GM10847 (cell line): ENCODE measurements around the gene RPTOR.

ENCODE experiments used
- POLR2A ChIP-seq: IDR thresholded peaks from 2 replicates; pipeline ENCODE4 v1.6.1; 2011; ENCODE audit not compliant: insufficient read length; ENCODE audit errors: extremely low read depth

The RPTOR gene

DNA sequence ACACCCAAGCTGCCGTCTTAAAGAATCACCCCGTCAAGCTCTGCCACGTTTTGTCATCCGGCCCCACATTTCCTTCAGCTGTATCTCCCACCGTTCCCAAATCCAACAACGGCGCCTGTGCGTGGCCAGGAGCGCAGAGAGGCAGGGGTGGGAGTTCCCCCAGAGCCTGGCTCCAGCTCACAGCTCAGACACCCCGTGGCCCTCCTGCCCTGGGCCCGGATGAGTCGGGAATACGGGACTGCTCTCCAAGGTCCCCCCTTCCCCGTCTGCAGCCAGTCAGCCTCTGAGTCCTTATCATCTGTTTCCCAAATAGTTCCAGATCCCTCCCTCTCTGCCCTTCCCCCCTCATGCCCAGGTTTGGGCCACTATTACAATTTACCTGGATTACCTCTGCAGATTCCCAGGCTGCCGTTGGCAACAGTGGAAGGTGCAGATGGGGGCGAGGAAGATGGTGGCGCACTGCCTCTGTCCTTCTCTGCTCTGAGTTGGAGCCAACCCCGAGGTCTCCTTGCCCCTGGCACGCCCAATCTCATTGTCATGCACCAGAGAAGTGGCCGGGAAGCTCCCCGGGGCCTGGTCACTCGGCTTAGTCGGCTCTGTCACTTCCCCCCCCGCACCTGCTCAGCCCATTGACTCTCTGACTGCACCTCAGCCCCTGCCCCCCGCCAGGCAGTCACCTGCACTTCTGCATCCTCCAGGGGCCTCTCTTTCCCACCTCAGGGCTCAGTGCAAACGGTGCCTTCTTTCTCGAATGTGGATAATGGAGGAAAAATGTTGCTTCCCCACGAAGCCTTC, 18.3 kb upstream of the RPTOR start:
- TF ChIP-seq POLR2A = no peak

DNA sequence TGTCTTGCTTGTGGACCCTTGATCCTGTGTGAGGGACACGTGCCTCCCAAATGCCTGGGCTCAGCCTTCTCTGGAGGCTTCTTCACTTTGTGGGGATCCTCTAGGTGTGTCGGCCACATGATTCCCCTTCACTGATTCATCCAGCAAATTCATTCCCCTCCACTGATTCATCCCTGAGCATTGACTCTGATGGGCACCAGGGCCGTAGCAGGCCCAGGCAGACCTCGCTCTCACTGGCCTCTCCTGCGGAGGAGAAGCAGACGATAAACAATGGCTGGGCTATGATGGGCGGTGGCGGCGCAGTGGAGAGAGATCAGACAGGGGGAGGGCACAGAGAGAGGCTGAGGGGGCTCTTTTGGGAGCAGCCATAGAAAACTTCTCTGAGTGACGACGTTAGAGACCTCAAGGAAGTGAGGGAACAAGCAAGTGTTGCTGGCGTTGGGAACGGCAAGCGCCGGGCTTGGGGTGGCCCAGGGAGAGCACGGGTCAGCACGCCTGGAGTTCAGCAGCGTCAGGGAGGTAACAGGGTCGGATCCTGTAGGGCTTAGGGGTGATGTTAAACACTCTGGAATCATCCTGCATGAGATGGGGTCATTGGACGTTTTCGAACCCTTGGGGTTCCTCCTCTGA, 17.5 kb upstream of the RPTOR start:
- no peak for TF ChIP-seq POLR2A

DNA sequence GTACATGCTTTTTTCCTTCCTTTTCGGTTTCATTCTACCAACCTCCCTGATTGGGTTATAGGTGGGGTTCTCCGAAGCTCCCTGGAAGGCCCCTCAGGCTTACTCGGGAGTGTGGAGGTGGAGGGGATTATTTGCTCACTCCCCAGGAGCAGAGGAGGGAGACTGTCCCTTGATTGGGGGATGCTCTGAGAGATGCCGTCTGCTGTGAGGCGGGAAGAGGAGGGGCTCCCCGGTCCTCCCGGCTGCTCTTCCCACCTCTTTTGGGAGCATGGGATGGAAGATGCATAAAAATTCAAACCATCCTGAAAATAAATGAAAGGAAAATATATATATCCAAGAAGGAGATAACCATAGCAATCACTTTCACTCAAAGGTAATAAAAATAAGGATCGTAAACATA, 16.1 kb upstream of the RPTOR start:
- no peak for TF ChIP-seq POLR2A

DNA sequence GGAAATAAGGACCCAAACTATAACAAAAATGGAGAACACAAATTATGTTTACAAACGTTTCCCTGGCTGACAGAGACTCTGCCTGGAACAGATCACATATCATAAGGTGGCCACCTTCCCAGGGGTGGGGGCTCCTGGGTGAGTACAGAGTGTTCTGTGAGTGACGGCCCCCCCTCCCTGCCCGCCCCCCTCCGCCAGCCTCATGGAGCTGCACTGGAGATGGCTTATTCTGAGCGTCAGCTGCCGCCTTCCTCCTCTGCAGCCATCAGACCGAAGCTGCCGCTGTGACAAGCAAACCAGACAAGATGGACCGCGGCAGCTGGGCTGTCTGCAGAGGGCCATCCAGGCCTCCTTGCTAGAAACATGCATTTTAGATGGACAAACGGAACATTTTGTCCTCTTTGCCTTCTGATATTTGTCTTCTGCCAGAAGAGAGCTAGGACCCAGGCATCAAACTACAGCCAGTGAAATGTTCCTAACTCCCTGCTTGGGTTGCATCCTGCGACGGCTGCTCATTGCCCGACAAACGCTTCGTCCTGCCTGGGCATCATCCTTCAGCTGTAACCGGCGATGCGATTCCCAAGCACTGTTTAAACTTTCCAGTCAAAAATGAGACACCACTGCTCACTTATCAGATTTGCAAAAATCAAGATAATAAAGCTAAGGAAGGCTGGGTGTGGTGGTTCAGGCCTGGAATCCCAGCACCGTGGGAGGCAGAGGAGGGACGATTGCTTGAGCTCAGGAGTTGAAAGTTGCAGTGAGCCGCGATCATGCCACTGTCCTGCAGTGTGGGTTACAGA, 15.3 kb upstream of the RPTOR start:
- TF ChIP-seq POLR2A = no peak

DNA sequence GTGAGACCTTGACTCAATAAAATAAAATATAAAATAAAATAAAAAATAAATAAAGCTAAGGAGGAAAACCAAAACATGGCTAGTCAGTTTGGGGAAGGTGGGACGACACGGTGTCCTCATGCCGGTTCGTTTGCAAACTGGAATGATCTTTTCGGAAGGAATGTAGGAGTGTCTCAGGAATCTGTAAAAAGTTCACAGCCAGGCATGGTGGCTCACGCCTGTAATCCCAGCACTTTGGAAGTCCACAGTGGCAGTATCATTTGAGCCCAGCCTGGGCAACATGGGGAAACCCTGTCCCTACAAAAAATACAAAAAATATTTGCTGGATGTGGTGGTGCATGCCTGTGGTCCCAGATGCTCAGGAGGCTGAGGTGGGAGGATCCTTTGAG, 14.7 kb upstream of the RPTOR start:
- TF ChIP-seq POLR2A = no peak

DNA sequence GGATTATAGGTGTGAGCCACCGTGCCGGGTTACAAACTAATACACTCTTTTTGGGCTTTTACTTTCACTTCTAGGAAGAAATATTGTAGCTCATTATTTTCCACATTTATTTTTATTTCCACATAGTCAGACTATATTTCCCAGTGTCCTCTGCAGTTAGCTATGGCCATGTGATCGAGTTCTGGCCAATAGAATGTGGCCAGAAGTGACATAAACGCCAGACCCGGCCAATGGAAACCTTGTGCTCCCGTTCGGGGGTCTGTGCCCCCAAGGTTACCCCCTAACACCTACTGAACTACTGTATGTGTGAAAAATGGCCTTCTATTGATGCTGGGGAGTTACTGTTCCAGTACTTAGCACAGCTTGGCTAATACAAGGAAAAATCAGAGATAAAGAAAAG, 13.2 kb upstream of the RPTOR start:
- TF ChIP-seq POLR2A = no peak

DNA sequence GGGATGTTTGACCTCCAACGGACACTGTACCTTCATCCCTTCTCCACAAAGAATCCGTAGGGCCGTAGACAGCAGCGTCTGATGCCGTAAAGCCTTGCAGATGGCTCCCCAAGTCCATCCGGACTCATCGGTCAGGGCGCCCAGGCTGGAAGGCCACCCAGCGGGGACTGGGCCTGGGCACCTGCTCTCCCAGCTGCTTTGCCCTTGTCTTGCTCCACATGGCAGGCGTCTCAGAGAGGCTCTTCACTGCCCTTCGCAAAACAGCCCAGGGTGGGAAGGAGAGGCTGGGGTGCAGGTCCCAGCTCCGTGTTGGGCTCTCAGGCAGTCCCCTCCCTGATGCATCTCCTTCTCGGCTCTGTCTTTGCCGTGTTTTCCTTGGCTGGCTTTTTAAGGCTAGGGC, 6.2 kb upstream of the RPTOR start:
- TF ChIP-seq POLR2A = no peak

DNA sequence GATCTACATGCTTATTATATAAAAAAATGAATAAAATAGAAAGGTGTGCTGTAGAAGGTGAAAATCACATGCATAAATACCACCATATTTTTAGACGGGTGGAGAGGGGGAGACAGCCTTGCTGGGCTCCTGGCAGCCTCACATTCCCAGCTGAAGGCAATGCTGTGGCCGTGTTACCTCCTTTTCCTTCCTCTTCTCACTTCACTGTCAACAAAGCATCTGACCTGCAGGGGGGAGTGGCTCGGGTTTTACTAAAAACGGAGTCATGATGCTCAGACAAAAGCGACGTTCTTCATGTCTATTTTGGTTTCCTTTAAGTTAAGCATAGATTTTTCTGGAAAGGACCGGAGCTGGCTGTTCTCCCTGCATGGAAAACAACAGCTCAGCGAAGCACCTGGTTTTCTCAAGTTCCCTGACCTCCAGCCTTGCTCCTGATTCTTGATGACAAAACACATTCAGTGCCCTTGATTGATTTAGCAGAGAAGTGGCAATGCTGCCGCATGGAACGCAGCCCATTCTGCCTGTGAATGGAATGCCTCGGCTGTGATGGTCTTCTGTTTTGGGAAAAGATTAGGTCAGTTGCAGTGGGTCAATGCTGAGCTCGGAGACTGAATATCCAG, 5.5 kb upstream of the RPTOR start:
- no peak for TF ChIP-seq POLR2A

DNA sequence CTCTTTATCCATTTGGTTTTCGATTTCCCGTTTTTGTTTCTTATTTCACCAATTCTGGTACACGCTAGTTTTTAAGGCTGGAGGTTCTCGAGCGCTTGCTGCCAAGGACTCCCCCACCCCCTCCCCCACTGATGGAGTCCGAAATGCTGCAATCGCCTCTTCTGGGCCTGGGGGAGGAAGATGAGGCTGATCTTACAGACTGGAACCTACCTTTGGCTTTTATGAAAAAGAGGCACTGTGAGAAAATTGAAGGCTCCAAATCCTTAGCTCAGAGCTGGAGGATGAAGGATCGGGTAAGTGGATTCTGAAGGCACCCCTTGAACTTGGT, 825 bp downstream of the RPTOR start:
- TF ChIP-seq POLR2A = no peak

DNA sequence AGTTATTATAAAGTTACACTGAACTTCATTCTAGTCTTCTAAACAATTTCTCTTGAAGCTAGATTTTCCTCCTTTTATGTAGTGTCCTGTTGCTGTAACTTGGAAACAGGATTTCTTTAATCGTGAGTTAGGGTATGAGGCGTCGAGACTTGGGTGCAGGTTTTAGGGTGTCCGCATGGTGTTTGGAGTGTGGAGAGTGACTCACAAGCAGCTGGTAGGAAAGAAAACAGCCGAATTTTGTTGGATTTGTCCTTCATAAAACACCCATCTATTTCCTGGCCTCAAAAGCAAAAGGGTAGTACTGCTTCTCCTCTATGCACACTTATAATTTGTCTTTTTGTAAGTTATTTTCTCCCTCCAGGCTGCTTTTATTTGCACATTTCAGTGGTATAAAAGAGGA, 1.6 kb downstream of the RPTOR start:
- TF ChIP-seq POLR2A = no peak

DNA sequence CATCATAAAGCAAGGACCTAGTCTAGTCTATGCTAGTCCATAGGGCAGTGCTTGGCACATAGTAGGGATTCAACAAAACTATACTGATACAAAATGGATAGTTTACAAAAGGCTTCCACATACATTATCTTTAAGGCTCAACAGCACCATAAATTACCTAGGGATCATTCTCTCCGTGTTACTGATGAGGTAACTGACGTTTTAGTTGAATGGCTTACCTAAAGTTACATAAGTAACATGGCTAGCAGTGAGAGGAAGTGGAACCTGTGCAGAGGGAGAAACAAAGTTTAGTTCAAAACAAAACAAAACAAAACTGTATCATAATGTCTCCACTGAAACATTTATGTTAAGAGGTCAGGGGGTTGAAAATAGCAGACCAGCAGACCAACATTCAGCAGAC, 7.9 kb downstream of the RPTOR start:
- no peak for TF ChIP-seq POLR2A

DNA sequence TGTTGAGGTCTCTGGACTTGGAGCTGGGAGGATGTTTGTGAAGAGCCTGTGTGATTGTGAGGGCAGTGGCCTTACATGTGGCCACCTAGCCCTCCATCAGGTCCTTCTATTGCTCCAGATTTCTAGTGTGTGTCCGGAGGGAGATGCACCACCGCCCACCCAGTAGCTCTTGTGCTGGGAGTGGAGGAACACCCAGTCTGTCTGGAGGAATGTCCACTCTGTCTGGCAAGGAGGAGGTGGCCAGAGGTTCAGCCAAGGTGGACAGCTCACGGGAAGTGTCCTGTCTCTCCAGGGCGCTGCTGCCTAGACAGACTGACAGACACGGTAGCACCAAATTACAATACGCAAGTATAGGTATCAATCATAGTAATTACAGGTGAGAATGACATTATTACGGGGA, 10.6 kb downstream of the RPTOR start:
- TF ChIP-seq POLR2A = no peak

DNA sequence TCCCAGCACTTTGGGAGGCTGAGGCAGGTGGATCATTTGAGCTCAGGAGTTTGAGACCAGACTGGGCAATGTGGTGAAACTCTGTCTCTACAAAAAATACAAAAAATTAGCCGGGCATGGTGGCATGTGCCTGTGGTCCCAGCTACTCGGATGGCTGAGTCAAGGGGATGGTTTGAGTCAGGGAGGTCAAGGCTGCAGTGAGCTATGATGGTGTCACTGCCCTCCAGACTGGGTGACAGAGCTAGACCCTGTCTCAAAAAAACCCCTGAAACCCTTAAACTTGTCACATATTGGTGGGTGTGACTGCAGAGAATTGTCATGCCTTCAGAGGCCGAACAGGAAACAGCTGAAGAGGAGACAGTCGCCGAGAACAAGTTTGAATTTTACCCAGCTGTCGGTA, 13.4 kb downstream of the RPTOR start:
- TF ChIP-seq POLR2A = no peak

DNA sequence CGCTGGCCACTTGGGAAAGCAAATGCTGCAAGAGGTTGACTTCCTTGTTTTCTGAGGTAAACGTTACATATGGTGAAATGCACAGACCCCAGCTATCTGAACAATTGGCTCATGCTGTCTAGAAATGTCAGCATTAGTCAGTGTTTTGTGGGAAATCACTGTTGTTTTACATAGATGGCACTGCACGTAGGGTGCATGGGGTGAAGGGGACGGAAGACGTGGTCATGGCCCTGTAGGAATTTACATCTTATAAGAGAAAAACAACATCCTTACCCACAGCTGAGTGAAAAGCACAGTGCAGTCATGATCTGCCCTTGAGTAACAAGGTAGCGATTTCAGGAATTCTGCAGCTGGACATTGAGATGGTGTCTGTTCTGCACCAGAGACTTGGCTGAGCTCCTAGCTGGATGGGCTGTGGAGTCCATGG, 15.2 kb downstream of the RPTOR start:
- no peak for TF ChIP-seq POLR2A

DNA sequence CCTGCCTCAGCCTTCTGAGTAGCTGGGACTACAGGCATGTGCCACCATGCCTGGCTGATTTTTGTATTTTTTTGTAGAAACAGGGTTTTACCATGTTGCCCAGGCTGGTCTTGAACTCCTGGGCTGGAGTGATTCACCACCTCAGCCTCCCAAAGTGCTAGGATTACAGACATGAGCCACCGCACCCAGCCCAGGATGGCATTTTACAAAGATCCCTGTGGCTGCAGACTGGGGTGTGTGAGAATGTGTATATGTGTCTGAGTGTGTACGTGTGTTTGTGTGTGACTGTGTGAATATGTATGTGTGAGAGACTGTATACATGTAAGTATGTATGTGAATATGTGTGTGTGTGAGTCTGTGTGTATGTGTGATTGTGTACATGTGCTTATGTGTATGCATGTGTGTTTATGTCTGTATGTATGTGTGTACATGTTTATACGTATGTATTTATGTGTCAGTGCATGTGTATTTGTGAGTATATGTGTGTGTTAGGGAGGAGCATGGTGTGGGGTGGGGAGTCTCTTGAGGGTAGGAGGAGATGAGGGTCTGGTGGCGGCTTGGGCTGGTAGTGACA, 17.0 kb downstream of the RPTOR start:
- no peak for TF ChIP-seq POLR2A

DNA sequence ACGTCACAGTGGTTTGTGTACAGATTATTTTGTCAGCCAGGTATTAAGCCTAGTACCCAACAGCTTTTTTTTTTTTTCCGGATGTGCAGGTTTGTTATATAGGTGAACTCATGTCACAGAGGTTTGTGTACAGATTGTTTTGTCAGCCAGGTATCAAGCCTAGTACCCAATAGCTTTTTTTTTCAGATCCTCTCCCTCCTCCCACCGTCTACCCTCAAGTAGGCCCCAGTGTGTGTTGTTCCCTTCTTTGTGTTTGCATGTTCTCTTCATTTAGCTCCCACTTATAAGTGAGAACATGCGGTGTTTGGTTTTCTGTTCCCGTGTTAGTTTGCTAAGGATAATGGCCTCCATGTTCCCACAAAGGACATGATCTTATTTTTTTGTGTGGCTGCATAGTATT, 19.9 kb downstream of the RPTOR start:
- no peak for TF ChIP-seq POLR2A
